D721Med (cell line): ENCODE results near the gene IRF2BP2.

Experiments used
- DNase-seq: peaks from one replicate; pipeline ENCODE4 v3.0.0; 2011; ENCODE audit warnings: low spot score; ENCODE audit not compliant: insufficient read length
- FAIRE-seq: peaks from 2 replicates; lab custom pipeline; 2011; peaks lifted over from hg19 to GRCh38; lab: Jason Lieb, UNC
- CTCF ChIP-seq: IDR thresholded peaks from 2 replicates; pipeline ENCODE4 v1.5.1; 2012; ENCODE audit warnings: mild to moderate bottlenecking, control low read depth; ENCODE audit not compliant: insufficient read depth; ENCODE audit errors: missing control alignments

IRF2BP2 gene

GRCh38 chr1:234570329-234571120 lies 39.5 kb downstream of the IRF2BP2 start:
- FAIRE-seq (no peak), DNase-seq (no peak)
- TF ChIP-seq CTCF = no peak

DNA sequence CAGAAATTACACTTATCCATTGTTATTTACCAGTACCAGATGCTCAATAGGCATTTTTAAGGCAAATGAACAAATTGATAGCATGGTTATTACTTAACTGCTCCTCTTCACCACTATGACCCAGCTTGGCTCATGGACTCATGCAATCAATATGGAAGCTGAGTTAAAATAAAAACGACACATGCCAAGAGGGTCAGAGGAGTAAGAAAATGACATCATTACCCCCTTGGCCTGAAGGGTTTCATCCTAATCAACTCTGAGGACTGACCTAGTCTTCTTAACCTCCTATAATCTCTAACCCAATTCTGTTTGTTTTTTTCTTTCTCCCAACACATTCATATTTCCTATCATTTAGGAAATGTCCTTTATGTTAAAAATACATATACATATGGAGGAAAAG lies 41.6 kb downstream of the IRF2BP2 start:
- no peak for TF ChIP-seq CTCF
- FAIRE-seq (no peak), DNase-seq (no peak)

DNA sequence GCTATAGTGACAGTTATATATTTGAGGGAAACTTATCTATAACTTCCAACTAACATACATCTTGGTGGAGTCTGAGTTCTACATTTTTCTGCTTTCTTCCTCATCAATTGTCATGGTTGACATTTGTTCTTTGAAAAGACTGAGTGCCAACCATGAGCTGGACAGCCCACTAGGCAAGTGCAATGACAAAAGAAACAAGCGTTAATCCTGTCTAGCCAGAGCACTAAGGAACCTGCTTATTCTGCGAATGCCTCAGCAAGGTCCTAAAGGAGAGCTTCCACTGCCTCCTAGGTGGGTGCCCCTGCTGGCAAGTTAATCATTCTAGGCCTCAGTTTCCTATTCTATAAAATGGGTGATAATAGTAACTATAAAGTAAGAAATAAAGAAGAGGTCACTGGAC lies 44.8 kb downstream of the IRF2BP2 start:
- TF ChIP-seq CTCF = no peak
- FAIRE-seq (no peak), DNase-seq (no peak)

- no peak for DNase-seq
- FAIRE-seq = peak; percentile 48
- TF ChIP-seq CTCF = no peak
These were observed 45.6 kb downstream of the IRF2BP2 start for GRCh38 chr1:234564035-234565029.

DNA sequence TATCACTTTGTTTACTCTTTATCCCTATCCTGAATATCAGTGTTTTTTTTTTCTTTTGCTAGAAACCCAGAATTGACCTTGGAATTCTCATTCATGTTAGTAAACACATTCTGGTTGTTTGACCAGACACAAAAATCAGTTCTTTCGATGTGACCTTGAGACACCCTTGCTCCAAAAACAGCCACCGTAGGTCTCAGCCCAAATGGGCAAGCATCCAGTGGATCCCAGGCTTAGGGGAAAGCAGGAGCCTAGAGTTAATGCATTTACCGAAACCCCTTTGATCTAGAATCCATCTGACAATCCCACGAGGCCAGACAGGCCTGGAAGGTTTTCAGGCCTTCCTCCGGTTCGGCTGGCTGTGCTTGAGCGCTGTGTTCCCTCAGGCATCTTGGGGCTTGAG lies 47.6 kb downstream of the IRF2BP2 start:
- DNase-seq (no peak), FAIRE-seq (no peak)
- no peak for TF ChIP-seq CTCF

- DNase-seq (no peak), FAIRE-seq (no peak)
- no peak for TF ChIP-seq CTCF
These were observed 48.7 kb downstream of the IRF2BP2 start for GRCh38 chr1:234561319-234561718.
